Caco-2 (cell line): ENCODE measurements around the gene TM9SF3. TPM values are rescaled to one million over a fixed set of nuclear protein-coding genes. Genes with fewer than 3 reads are reported as not detected.

Experiments
- BruUV-seq: library from RNA; stranded (reverse); fragments of 400-500 nt; replicated peaks from 2 replicates; lab custom pipeline; 2021; lab: Mats Ljungman, UMichigan
- CTCF ChIA-PET: fragments of 300-600 bp; sonication (Branson Sonifier 250); formaldehyde crosslinking; loops from one replicate; lab custom pipeline; 2022; ENCODE audit warnings: antibody characterized with exemption; lab: Charles Lee
- POLR2A ChIA-PET: fragments of 300-600 bp; sonication (Branson Sonifier 250); formaldehyde crosslinking; loops from one replicate; lab custom pipeline; 2022; ENCODE audit warnings: antibody characterized with exemption; lab: Charles Lee
- DNase-seq, 2 experiments: peaks; one replicate each; pipeline versions ENCODE4 v3.0.0 to v3.0.0-alpha.2; 2020 to 2022
- H3K27me3 ChIP-seq: replicated peaks from 2 replicates; pipeline ENCODE4 v1.6.0; 2011; ENCODE audit warnings: low read length; ENCODE audit not compliant: control insufficient read depth, insufficient read depth
- H3K36me3 ChIP-seq: 2 replicates; pipeline ENCODE4 v1.5.1; 2011; ENCODE audit warnings: low read length; ENCODE audit not compliant: control insufficient read depth, insufficient read depth
- H3K4me1 ChIP-seq: fragments of 250-450 bp; sonication (Bioruptor Pico); 2 replicates; pipeline ENCODE4 v1.5.1; 2020; ENCODE audit warnings: mild to moderate bottlenecking
- H3K4me3 ChIP-seq: 2 replicates; pipeline ENCODE4 v1.5.1; 2011; ENCODE audit warnings: low read depth, mild to moderate bottlenecking, control low read depth, low read length
- H3K9me3 ChIP-seq: fragments of 250-450 bp; sonication (Bioruptor Pico); 2 replicates; pipeline ENCODE4 v1.5.1; 2020; ENCODE audit warnings: mild to moderate bottlenecking, moderate library complexity
- H3K27ac Mint-ChIP-seq: one replicate; pipeline ENCODE4 v1.8.0; 2022; ENCODE audit warnings: mixed read lengths; ENCODE audit not compliant: unreplicated experiment
- H3K27me3 Mint-ChIP-seq: one replicate; pipeline ENCODE4 v1.8.0; 2022; ENCODE audit warnings: mixed read lengths; ENCODE audit not compliant: insufficient read depth, unreplicated experiment
- H3K36me3 Mint-ChIP-seq: one replicate; pipeline ENCODE4 v1.8.0; 2022; ENCODE audit warnings: mild to moderate bottlenecking, mixed read lengths; ENCODE audit not compliant: insufficient read depth, unreplicated experiment
- H3K4me1 Mint-ChIP-seq: one replicate; pipeline ENCODE4 v1.8.0; 2022; ENCODE audit warnings: low read depth, mixed read lengths; ENCODE audit not compliant: unreplicated experiment
- H3K4me3 Mint-ChIP-seq: one replicate; pipeline ENCODE4 v1.8.0; 2022; ENCODE audit warnings: mild to moderate bottlenecking, moderate library complexity, mixed read lengths; ENCODE audit not compliant: unreplicated experiment
- H3K9me3 Mint-ChIP-seq: one replicate; pipeline ENCODE4 v1.8.0; 2022; ENCODE audit warnings: mixed read lengths; ENCODE audit not compliant: unreplicated experiment
- intact Hi-C: fragments of 100-400 bp; cut with micrococcal nuclease; formaldehyde crosslinking; loops from one replicate; pipeline ENCODE4 v1.10.0; 2022; ENCODE audit not compliant: unreplicated experiment
- total RNA-seq: library from RNA; stranded (reverse); gene quantifications from 2 replicates; pipeline ENCODE4 v1.2.3, GENCODE V29; 2022
- TF ChIP-seq, protein P1 (sequence below), 2 experiments: fragments of 200-600 bp in 1 of 2; IDR thresholded peaks; 1 replicate in 1 of 2; 2 replicates in 1 of 2; pipeline versions ENCODE4 v1.5.1 to v1.8.0; 2011 to 2022; ENCODE audit warnings: antibody characterized with exemption in 1 of 2, control low read depth in 1 of 2, inconsistent platforms in 1 of 2, low read depth in 1 of 2, low read length in 1 of 2, mild to moderate bottlenecking in 1 of 2, moderate library complexity in 1 of 2; ENCODE audit not compliant: insufficient read depth in 1 of 2, severe bottlenecking in 1 of 2, unreplicated experiment in 1 of 2

Gene TM9SF3
- total RNA-seq, 1 experiment from 2014 or later, result 176 TPM

DNA sequence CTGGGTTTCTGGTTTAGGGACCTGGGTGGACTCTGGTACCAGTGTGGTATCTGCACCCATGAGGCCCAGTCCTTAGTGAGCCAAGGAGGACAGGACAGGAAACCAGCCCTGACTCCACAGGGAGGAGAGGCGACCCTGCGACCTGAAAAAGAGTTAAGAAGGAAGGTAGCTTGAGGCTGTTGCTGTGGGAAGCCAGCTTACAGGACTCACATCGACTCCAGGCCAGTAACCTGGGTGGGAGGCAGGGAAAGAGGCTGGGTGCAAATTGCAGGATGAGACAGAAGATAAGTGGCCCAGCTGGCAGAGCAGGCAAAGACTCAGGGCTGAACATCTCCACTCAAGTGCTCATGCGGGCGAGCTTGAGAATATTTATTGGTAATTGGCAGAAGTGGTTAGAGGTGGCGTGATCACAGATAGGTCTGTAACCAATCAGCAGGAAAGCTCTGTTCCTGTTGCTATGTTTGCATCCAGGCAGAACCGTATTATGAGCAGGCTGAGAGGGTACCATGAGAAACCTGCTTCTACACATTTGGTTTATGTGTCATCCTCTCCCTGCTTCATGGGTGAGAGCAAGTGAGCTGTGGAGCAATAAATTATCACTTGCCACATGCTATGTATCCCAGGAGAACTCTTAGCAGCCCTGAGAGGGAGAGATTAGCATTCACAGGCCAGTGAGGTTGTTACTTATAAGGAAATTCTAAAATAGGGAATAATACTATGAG, 84.1 kb downstream of the TM9SF3 start:
- H3K27me3 ChIP-seq, result no peaks in the 10 kb centered on the region
- no peak overlapping the region for H3K4me3 ChIP-seq
- no peaks in the 10 kb centered on the region for H3K4me1 Mint-ChIP-seq
- no peaks in the 10 kb centered on the region for H3K4me1 ChIP-seq
- BruUV-seq, result no TSS peak
- H3K9me3 ChIP-seq, result no peaks in the 10 kb centered on the region
- no peak for DNase-seq
- TF ChIP-seq, protein P1, sequence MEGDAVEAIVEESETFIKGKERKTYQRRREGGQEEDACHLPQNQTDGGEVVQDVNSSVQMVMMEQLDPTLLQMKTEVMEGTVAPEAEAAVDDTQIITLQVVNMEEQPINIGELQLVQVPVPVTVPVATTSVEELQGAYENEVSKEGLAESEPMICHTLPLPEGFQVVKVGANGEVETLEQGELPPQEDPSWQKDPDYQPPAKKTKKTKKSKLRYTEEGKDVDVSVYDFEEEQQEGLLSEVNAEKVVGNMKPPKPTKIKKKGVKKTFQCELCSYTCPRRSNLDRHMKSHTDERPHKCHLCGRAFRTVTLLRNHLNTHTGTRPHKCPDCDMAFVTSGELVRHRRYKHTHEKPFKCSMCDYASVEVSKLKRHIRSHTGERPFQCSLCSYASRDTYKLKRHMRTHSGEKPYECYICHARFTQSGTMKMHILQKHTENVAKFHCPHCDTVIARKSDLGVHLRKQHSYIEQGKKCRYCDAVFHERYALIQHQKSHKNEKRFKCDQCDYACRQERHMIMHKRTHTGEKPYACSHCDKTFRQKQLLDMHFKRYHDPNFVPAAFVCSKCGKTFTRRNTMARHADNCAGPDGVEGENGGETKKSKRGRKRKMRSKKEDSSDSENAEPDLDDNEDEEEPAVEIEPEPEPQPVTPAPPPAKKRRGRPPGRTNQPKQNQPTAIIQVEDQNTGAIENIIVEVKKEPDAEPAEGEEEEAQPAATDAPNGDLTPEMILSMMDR (IDR thresholded peaks at IDR 0.05; ENCODE audit: insufficient read depth in 1 of 2, low read depth in 1 of 2, low read length in 1 of 2, severe bottlenecking in 1 of 2, unreplicated experiment in 1 of 2), result no peak
- no peaks in the 10 kb centered on the region for H3K36me3 ChIP-seq
- H3K4me3 Mint-ChIP-seq, result no peak overlapping the region
- ChIA-PET POLR2A (no interaction called here), CTCF (interaction anchor here (0.9 kb wide), 1 partner anchor 11 kb away, joined by 4 read pairs; the partner anchor contains the start of gene TLL2)
- H3K9me3 Mint-ChIP-seq, result no peaks in the 10 kb centered on the region
- H3K27me3 Mint-ChIP-seq, result peaks cover 16% of the 10 kb centered on the region
- intact Hi-C loops, result no loop called here
- no peaks in the 10 kb centered on the region for H3K36me3 Mint-ChIP-seq
- no peak overlapping the region for H3K27ac Mint-ChIP-seq

DNA sequence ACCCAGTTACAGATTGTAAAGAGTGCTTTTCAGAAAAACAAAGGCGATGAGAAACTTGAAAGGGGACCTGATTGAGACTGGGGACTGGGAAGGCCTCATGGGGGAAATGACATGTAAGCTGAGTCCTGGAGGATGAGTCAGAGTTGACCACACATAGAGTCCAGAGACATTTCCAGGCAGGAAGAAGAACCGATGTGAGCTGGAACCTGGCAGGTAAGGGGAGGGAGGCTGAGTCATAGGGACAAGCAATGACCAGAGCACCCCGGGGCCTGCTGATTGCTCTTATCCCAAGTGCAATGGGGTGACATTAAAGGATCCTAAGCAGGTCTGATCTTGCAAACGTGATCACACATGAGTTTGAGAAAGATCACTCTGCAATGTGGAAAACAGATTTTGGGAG, 84.8 kb downstream of the TM9SF3 start:
- no peak overlapping the region for H3K4me3 ChIP-seq
- BruUV-seq, result no TSS peak
- peaks cover 17% of the 10 kb centered on the region for H3K27me3 Mint-ChIP-seq
- no peaks in the 10 kb centered on the region for H3K36me3 Mint-ChIP-seq
- CTCF ChIA-PET, result interaction anchor here (1.0 kb wide), 2 partner anchors 9 to 12 kb away, joined by 4 read pairs; partner anchors contain the start of gene TLL2
- no peak for DNase-seq
- H3K9me3 Mint-ChIP-seq, result no peaks in the 10 kb centered on the region
- no peak overlapping the region for H3K4me3 Mint-ChIP-seq
- H3K9me3 ChIP-seq, result no peaks in the 10 kb centered on the region
- H3K4me1 Mint-ChIP-seq, result no peaks in the 10 kb centered on the region
- H3K27ac Mint-ChIP-seq, result no peak overlapping the region
- intact Hi-C loops, result no loop called here
- TF ChIP-seq, protein P1 (IDR thresholded peaks at IDR 0.05; ENCODE audit: insufficient read depth in 1 of 2, low read depth in 1 of 2, low read length in 1 of 2, severe bottlenecking in 1 of 2, unreplicated experiment in 1 of 2), result no peak
- H3K4me1 ChIP-seq, result no peaks in the 10 kb centered on the region
- no peaks in the 10 kb centered on the region for H3K27me3 ChIP-seq
- H3K36me3 ChIP-seq, result no peaks in the 10 kb centered on the region
- POLR2A ChIA-PET, result no interaction called here

DNA sequence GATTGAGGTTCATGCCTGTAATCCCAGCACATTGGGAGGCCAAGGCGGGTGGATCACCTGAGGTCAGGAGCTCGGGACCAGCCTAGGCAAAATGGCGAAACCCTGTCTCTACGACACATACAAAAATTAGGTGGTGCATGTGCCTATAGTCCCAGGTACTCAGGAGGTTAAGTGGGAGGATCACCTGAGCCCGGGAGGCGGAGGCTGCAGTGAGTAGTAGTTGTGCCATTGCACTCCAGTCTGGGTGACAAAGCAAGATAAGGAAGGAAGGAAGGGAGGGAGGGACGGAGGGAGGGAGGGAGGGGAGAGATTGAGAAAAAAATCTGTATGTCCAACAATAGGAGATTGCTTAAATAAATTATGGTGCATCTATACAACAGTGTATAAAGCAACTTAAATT, 86.3 kb downstream of the TM9SF3 start:
- no peaks in the 10 kb centered on the region for H3K27me3 ChIP-seq
- H3K27me3 Mint-ChIP-seq, result peaks cover 16% of the 10 kb centered on the region
- no peak for DNase-seq
- no peaks in the 10 kb centered on the region for H3K36me3 ChIP-seq
- ChIA-PET CTCF (no interaction called here), POLR2A (no interaction called here)
- no peak overlapping the region for H3K4me3 Mint-ChIP-seq
- H3K4me3 ChIP-seq, result no peak overlapping the region
- H3K9me3 ChIP-seq, result no peaks in the 10 kb centered on the region
- no TSS peak for BruUV-seq
- no peaks in the 10 kb centered on the region for H3K4me1 ChIP-seq
- H3K9me3 Mint-ChIP-seq, result no peaks in the 10 kb centered on the region
- H3K36me3 Mint-ChIP-seq, result no peaks in the 10 kb centered on the region
- no peaks in the 10 kb centered on the region for H3K4me1 Mint-ChIP-seq
- intact Hi-C loops, result no loop called here
- no peak overlapping the region for H3K27ac Mint-ChIP-seq
- TF ChIP-seq, protein P1 (IDR thresholded peaks at IDR 0.05; ENCODE audit: insufficient read depth in 1 of 2, low read depth in 1 of 2, low read length in 1 of 2, severe bottlenecking in 1 of 2, unreplicated experiment in 1 of 2), result no peak
